Uterus (tissue), 2 donors: ENCODE results near the gene LRPPRC.

Experiments
- CTCF ChIP-seq, 4 experiments: fragments of 200-600 bp in 2 of 4; fragments of 450-650 bp in 2 of 4; sonication (generic) in 2 of 4; IDR thresholded peaks; one replicate each; pipeline ENCODE4 v1.5.1; 2016 to 2019; ENCODE audit warnings: antibody characterized with exemption in 4 of 4, mild to moderate bottlenecking in 2 of 4, moderate library complexity in 1 of 4
- POLR2A ChIP-seq, 2 donors: fragments of 450-650 bp; IDR thresholded peaks; one replicate each; pipeline ENCODE4 v1.6.1; 2016; ENCODE audit warnings: antibody characterized with exemption in 2 of 2, mild to moderate bottlenecking in 1 of 2, moderate library complexity in 1 of 2

- TF ChIP-seq CTCF (IDR thresholded peaks at IDR 0.05) (no peak), POLR2A (IDR thresholded peaks at IDR 0.05) (no peak)
These were observed 147.6 kb downstream of the LRPPRC start for GRCh38 chr2:43848214-43848613.
